Measurements from ENCODE around the gene L3MBTL3. TPM values are rescaled to one million over a fixed set of nuclear protein-coding genes. Genes with fewer than 3 reads are reported as not detected.

Gene L3MBTL3
- total RNA-seq, 2 experiments from 2014 or later = 13.5 to 17.1 TPM

GRCh38 chr6:130010387-130010786 is 8.0 kb upstream of the L3MBTL3 start:
- Mint-ChIP-seq H3K27me3 (no peaks in the 10 kb centered on the region), H3K4me1 (no peaks in the 10 kb centered on the region), H3K4me3 (no peak overlapping the region), H3K36me3 (ENCODE audit: low read depth) (no peaks in the 10 kb centered on the region), H3K27ac (no peak overlapping the region), H3K9me3 (no peaks in the 10 kb centered on the region)
- ChIA-PET CTCF (interaction anchor here (0.9 kb wide), 1 partner anchor 11 kb away, joined by 4 read pairs; no protein-coding TSS in a partner anchor), POLR2A (no interaction called here)
- DNase-seq = no peak

DNA sequence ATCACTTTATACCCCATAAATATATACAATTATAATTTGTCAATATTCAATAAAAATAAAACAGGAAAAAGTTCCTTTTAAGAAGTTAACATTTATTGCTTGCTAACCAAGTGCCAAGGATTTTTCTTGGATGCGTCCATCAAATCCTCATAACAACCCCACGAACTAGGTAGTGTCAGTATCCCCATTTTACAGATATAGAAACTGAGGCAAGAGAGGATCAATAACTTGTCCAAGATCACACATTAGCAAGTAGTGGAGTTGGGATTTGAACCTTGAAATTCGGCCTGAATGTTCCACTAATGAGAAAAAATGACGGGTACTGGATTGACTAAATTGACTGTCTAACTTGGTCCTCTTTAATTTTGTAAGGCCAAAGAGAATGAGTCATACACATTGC is 5.7 kb upstream of the L3MBTL3 start:
- H3K9me3 Mint-ChIP-seq = no peaks in the 10 kb centered on the region
- H3K4me1 Mint-ChIP-seq = peaks cover under 1% of the 10 kb centered on the region
- H3K4me3 Mint-ChIP-seq = no peak overlapping the region
- no peak for DNase-seq
- H3K27ac Mint-ChIP-seq = no peak overlapping the region
- ChIA-PET POLR2A (no interaction called here), CTCF (interaction anchor here (0.8 kb wide), 1 partner anchor 101 kb away, joined by 3 read pairs; no protein-coding TSS in a partner anchor)
- no peaks in the 10 kb centered on the region for H3K27me3 Mint-ChIP-seq
- no peaks in the 10 kb centered on the region for H3K36me3 Mint-ChIP-seq (ENCODE audit: low read depth)

DNA sequence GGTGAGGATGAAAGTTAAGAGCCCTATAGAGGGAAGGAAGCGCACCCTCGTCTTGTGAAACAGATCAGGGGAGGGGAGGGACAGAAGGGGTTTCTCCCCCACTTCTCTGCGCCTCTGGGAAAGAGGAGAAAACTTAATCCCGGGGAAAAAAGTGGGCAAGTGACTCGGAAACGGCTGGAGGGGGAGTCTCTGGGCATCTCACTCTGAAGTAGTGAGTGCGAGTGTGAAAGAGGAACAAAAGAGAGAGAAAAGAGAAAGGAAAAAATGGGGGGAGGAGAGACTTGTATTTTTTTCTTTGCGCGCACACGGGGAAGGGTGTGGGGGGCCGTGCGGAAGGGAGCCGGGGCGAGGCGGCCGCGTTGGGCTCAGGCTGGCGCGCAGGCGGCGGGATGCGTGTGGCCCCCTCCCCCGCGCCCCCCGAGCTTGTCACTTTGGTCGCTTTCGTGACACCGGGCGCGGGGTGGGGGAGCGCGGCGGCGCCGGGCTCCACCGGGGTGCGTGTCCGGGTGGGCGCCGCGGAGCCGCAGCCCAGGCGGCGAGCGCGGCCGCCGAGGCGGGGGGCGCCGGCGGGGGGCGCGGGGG is 454 bp downstream of the L3MBTL3 start:
- ChIA-PET CTCF (interaction anchor here (0.6 kb wide), 1 partner anchor 219 kb away, joined by 3 read pairs; no protein-coding TSS in a partner anchor), POLR2A (no interaction called here)
- Mint-ChIP-seq H3K4me1 (peaks cover 26% of the 10 kb centered on the region), H3K36me3 (ENCODE audit: low read depth) (peaks cover 8% of the 10 kb centered on the region), H3K4me3 (peak overlapping the region; percentile 100), H3K27me3 (no peaks in the 10 kb centered on the region), H3K9me3 (no peaks in the 10 kb centered on the region), H3K27ac (peak overlapping the region; percentile 99)
- peak; percentile 26 for DNase-seq

DNA sequence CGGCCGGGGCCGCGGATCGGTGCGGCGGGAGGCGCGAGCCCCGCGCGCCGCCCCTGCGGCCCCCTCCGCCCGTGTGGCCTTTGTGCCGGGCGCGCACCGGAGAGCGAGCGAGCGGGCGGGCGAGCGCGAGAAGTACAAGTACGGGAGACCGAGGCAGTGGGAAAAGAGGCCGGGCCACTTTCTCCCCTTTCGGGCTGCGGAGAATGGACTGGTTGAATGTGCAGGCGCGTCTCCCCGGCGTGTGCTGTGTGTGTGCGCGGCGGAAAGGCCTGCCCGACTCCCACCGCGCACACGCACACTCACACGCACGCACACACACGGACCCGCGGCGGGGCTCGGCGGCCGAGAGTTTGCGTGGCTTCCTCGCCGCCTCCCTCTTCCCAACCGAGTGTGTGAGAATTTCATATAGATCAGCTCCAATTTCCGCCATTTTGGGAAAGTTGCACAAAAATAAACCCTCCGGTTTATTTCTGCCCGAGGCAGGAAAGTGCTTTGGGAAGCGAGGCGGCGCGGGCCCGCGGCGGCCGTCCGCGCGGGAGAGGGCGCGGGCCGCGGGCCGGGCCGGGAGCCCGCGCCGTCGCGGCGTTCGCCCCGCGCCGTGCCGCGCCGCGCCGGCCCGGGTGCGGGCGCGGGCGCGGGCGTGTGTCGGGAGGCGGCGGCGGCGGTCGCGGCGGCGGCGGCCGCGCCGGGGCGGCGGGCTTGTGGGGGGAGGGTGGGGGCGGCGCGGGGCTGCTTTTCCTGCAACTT is 1.1 kb downstream of the L3MBTL3 start:
- H3K36me3 Mint-ChIP-seq (ENCODE audit: low read depth) = peaks cover 12% of the 10 kb centered on the region
- CTCF ChIA-PET = interaction anchor here (0.6 kb wide), 1 partner anchor 220 kb away, joined by 3 read pairs; no protein-coding TSS in a partner anchor
- peak; percentile 32 for DNase-seq
- H3K9me3 Mint-ChIP-seq = no peaks in the 10 kb centered on the region
- peak overlapping the region; percentile 87 for H3K4me3 Mint-ChIP-seq
- H3K27me3 Mint-ChIP-seq = no peaks in the 10 kb centered on the region
- peaks cover 26% of the 10 kb centered on the region for H3K4me1 Mint-ChIP-seq
- H3K27ac Mint-ChIP-seq = peak overlapping the region; percentile 92
- POLR2A ChIA-PET = no interaction called here

DNA sequence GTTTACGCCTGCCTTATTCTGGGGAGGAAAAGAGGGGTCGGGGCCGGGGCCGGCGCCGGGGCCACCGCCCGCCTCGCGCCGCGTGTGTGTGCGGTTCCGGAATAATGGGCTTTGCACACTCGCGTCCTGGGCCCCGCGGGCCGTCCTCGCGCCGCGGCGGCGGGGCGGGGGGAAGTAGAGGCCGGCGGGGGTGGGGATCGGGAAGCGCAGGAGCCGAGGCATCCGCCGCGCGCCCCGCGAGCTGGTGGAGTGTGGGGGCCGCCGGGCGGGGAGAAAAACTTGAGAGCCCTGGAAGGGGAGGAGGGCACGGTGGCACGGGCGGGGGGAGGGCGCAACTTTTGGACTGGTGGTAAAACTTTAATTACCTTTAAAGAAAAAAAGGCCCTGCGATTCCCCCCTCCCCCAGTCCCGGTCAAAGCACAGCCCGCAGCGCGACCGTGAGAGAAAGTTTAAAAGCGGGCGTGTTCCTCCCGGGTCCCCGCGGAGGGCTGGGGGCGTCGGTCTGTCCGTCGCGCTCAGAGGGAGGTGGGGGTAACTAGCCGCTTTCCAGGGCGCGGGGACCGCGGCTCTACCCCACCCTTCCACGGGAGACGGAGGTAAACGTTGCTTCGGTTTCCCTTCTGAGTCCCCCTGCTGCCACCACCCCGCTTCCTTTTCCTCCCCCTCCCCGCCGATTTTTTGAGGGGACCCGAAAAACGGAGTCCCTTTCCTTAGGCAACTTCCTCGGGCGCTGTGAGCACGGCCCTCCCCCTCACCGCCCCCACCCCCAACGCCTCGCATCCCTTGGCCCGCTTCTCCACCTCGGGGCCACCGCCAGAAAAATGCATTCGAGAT is 1.9 kb downstream of the L3MBTL3 start:
- ChIA-PET POLR2A (no interaction called here), CTCF (interaction anchor here (0.6 to 1.4 kb wide), 3 partner anchors 11 to 413 kb away, joined by 3 to 9 read pairs (median 5); no protein-coding TSS in a partner anchor)
- H3K4me1 Mint-ChIP-seq = peaks cover 28% of the 10 kb centered on the region
- H3K9me3 Mint-ChIP-seq = no peaks in the 10 kb centered on the region
- peaks cover 20% of the 10 kb centered on the region for H3K36me3 Mint-ChIP-seq (ENCODE audit: low read depth)
- DNase-seq = peak; percentile 54
- peak overlapping the region; percentile 98 for H3K27ac Mint-ChIP-seq
- H3K4me3 Mint-ChIP-seq = peak overlapping the region; percentile 95
- no peaks in the 10 kb centered on the region for H3K27me3 Mint-ChIP-seq

- ChIA-PET CTCF (interaction anchor here (0.6 to 1.6 kb wide), 12 partner anchors 8 to 414 kb away, joined by 3 to 9 read pairs (median 3); no protein-coding TSS in a partner anchor), POLR2A (no interaction called here)
- no peaks in the 10 kb centered on the region for H3K9me3 Mint-ChIP-seq
- H3K4me3 Mint-ChIP-seq = peak overlapping the region; percentile 95
- peak overlapping the region; percentile 98 for H3K27ac Mint-ChIP-seq
- H3K27me3 Mint-ChIP-seq = no peaks in the 10 kb centered on the region
- peaks cover 28% of the 10 kb centered on the region for H3K36me3 Mint-ChIP-seq (ENCODE audit: low read depth)
- peaks cover 33% of the 10 kb centered on the region for H3K4me1 Mint-ChIP-seq
- DNase-seq = peak; percentile 86
Measured at GRCh38 chr6:130020907-130021629, 2.7 kb downstream of the L3MBTL3 start.

DNA sequence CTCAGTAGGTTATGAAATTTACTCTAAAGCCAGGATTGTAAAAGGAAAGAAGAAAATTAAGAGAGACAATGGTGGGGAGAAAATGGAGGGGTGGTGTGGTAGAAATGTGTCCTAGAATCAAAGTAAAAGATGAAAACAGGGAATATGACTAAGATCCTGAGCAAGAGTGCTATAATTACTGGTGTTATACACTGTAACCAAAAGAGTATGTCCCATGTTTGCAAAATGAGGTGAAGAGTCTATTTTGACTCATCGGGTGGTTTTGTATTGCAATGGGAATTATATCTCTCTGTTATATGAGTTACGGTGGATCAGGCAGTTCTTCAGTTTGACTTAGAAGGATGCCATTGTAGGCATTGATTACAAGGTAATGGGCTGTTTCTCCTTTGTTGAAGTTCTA is 8.5 kb downstream of the L3MBTL3 start:
- Mint-ChIP-seq H3K9me3 (no peaks in the 10 kb centered on the region), H3K27me3 (no peaks in the 10 kb centered on the region), H3K4me3 (no peak overlapping the region), H3K27ac (no peak overlapping the region), H3K36me3 (ENCODE audit: low read depth) (peaks cover 53% of the 10 kb centered on the region), H3K4me1 (peaks cover 55% of the 10 kb centered on the region)
- ChIA-PET CTCF (interaction anchor here (1.0 kb wide), 1 partner anchor 11 kb away, joined by 3 read pairs; no protein-coding TSS in a partner anchor), POLR2A (no interaction called here)
- DNase-seq = no peak

GRCh38 chr6:130027948-130028347 is 9.6 kb downstream of the L3MBTL3 start:
- POLR2A ChIA-PET = no interaction called here

GRCh38 chr6:130029163-130029562 is 10.8 kb downstream of the L3MBTL3 start:
- H3K27ac Mint-ChIP-seq = peak overlapping the region; percentile 90
- DNase-seq = peak; percentile 26
- no peak overlapping the region for H3K4me3 Mint-ChIP-seq
- CTCF ChIA-PET = interaction anchor here (1.7 kb wide), 1 partner anchor 8 kb away, joined by 4 read pairs; no protein-coding TSS in a partner anchor
- H3K27me3 Mint-ChIP-seq = no peaks in the 10 kb centered on the region
- no peaks in the 10 kb centered on the region for H3K9me3 Mint-ChIP-seq
- POLR2A ChIA-PET = no interaction called here
- peaks cover 65% of the 10 kb centered on the region for H3K36me3 Mint-ChIP-seq (ENCODE audit: low read depth)
- peaks cover 56% of the 10 kb centered on the region for H3K4me1 Mint-ChIP-seq

More at GRCh38 chr6:130027948-130028347, 9.6 kb downstream of the L3MBTL3 start:
- Mint-ChIP-seq H3K9me3 (no peaks in the 10 kb centered on the region), H3K4me1 (peaks cover 49% of the 10 kb centered on the region), H3K36me3 (ENCODE audit: low read depth) (peaks cover 59% of the 10 kb centered on the region), H3K27me3 (no peaks in the 10 kb centered on the region), H3K27ac (peak overlapping the region; percentile 90), H3K4me3 (peak overlapping the region; percentile 26)
- CTCF ChIA-PET = interaction anchor here (0.6 to 1.0 kb wide), 2 partner anchors 10 to 285 kb away, joined by 3 to 6 read pairs; no protein-coding TSS in a partner anchor
- DNase-seq = peak; percentile 16

DNA sequence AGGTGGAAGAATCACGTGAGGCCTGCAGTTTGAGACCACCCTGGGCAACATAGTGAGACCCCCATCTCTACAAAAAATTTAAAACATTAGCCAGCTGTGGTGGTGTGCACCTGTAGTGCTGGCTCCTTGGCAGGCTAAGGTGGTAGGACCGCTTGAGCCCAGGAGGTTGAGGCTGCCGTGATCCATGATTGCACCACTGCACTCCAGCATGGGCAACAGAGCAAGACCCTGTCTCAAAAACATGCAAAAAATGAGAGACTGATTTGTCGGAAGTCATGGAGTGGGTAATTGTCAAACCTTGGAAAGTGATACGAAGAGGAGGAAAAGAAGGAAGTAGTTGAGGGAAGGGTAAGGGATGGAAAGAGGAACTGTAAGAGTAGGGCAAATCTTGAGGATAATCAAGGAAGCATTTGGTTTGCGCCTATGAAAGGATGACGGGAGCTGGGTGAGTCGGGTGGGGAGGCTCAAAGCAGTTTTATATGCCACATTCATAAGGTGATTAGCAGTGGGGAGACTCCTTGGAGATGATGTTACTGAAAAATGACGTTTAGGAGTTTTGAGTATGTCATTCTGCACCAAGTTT is 14.5 kb downstream of the L3MBTL3 start:
- H3K4me3 Mint-ChIP-seq = no peak overlapping the region
- peaks cover 43% of the 10 kb centered on the region for H3K36me3 Mint-ChIP-seq (ENCODE audit: low read depth)
- no peaks in the 10 kb centered on the region for H3K27me3 Mint-ChIP-seq
- H3K4me1 Mint-ChIP-seq = peaks cover 57% of the 10 kb centered on the region
- no peak for DNase-seq
- H3K27ac Mint-ChIP-seq = peak overlapping the region; percentile 15
- POLR2A ChIA-PET = no interaction called here
- CTCF ChIA-PET = interaction anchor here (1.1 to 2.3 kb wide), 4 partner anchors 12 to 19 kb away, joined by 3 to 9 read pairs (median 4); no protein-coding TSS in a partner anchor
- no peaks in the 10 kb centered on the region for H3K9me3 Mint-ChIP-seq

DNA sequence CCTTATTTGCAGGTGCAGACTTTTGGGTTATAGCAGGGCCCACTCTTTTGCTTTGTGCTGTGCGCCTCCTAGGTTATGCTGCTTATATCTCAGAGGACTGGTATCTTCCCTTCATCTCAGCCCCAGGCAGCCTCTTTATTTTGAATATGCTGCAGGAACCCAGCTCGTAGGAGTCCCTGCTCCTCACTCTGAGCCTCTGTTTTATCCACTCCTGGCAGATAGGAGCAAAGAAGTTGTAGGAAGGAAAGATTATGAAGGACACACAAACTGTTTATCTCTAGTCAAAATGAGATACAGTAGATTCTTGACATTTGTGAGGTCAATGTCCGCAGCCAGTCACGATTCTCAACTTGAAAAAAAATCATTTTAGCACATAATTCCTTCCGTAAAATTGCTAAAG is 15.6 kb downstream of the L3MBTL3 start:
- Mint-ChIP-seq H3K36me3 (ENCODE audit: low read depth) (peaks cover 42% of the 10 kb centered on the region), H3K27me3 (no peaks in the 10 kb centered on the region), H3K4me1 (peaks cover 49% of the 10 kb centered on the region), H3K4me3 (peak overlapping the region; percentile 13), H3K27ac (peak overlapping the region; percentile 19), H3K9me3 (no peaks in the 10 kb centered on the region)
- CTCF ChIA-PET = interaction anchor here (0.6 to 1.5 kb wide), 4 partner anchors 13 to 81 kb away, joined by 3 read pairs; no protein-coding TSS in a partner anchor
- POLR2A ChIA-PET = no interaction called here
- DNase-seq = no peak

All from activated CD4-positive, alpha-beta T cell treated with anti-CD3 and anti-CD28 coated beads, Interleukin-2, amount 10 ng/mL, durations not matched to agents 7 days and 5 days (primary cell).